ENCODE measurements around the gene WDR5. TPM values are rescaled to one million over a fixed set of nuclear protein-coding genes. Genes with fewer than 3 reads are reported as not detected.

WDR5 gene
- total RNA-seq, 6 donors from 2014 or later, result 23.3 to 48.2 (median 27.3) TPM

DNA sequence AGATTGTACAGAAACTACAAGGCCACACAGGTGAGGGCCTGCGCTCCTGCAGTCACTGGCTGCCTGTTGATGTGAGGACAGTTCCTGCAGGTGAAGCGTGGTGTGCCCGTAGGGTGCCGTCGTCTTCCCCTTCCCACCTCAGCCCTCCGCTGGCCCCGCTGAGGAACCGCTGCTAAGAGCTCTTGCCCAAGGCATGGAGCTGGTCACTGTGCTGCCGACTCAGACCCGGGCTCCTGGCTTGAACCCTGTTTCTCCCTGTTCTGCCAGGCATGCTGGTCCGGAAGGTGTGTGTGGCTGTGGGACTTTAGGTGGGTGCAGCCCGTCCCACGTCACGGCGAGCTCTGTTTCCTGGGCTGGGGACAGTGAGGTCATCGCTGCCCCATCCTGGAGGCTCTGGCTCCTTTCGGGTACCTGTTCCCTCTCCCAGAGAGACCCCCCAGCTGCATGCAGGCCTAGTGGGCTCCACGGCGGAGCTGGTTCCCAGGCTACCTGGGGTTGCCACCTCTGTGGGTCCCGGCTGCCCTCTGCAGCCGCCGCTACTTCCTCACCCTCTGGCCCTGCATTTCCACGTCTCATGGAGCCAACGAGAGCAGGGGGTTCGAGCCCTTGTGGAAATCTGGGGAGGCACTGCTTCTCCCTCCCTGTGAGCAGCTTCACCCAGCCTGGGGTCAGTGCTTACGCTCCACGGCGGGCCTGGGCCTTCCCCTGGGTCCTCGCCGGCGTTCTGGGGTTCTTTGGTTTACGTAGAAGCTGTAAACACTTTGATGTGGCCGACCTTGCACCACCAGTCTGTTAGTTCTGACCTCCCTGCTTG, 20.9 kb downstream of the WDR5 start:
- H3K36me3 ChIP-seq, result peaks cover 30 to 78% (median 69%) of the 10 kb centered on the region in 4 donors
- WGBS, 2 donors, result 93 to 95% methylated on average over 29 to 30 of the region's 33 CpGs
- no peak overlapping the region for H3K4me3 ChIP-seq
- no peaks in the 10 kb centered on the region for H3K9me3 ChIP-seq
- DNase-seq (peak in 1 of 2 donors; percentile 67), ATAC-seq (ENCODE audit: low FRiP score in 2 of 2) (no peak)
- no peaks in the 10 kb centered on the region for H3K27me3 ChIP-seq
- no peak overlapping the region for H3K27ac ChIP-seq
- no peak for TF ChIP-seq CTCF (IDR thresholded peaks at IDR 0.05)
- no peak for TF ChIP-seq POLR2A (IDR thresholded peaks at IDR 0.05)
- no peak for TF ChIP-seq EP300 (IDR thresholded peaks at IDR 0.05)
- no peak for TF ChIP-seq POLR2AphosphoS5 (IDR thresholded peaks at IDR 0.05)
- no peaks in the 10 kb centered on the region for H3K4me1 ChIP-seq

GRCh38 chr9:134157378-134157885, 21.6 kb downstream of the WDR5 start:
- DNase-seq (peak in 1 of 2 donors; percentile 63), ATAC-seq (ENCODE audit: low FRiP score in 2 of 2) (no peak)
- no peak for TF ChIP-seq POLR2AphosphoS5 (IDR thresholded peaks at IDR 0.05)
- no peak for TF ChIP-seq CTCF (IDR thresholded peaks at IDR 0.05)
- TF ChIP-seq EP300 (IDR thresholded peaks at IDR 0.05), result no peak
- no peak for TF ChIP-seq POLR2A (IDR thresholded peaks at IDR 0.05)
- WGBS, 2 donors, result 93 to 96% methylated on average over 13 to 23 of the region's 23 CpGs
- no peaks in the 10 kb centered on the region for H3K4me1 ChIP-seq
- H3K36me3 ChIP-seq, result peaks cover 30 to 72% (median 63%) of the 10 kb centered on the region in 4 donors
- no peak overlapping the region for H3K27ac ChIP-seq
- H3K9me3 ChIP-seq, result no peaks in the 10 kb centered on the region
- H3K27me3 ChIP-seq, result no peaks in the 10 kb centered on the region
- no peak overlapping the region for H3K4me3 ChIP-seq

- peaks cover 0 to 6% (median 6%) of the 10 kb centered on the region in 4 donors for H3K4me1 ChIP-seq
- peaks cover 27 to 64% (median 57%) of the 10 kb centered on the region in 4 donors for H3K36me3 ChIP-seq
- H3K9me3 ChIP-seq, result no peaks in the 10 kb centered on the region
- 92% methylated on average over 17 of the region's 17 CpGs for WGBS, 2 donors
- no peak for ATAC-seq (ENCODE audit: low FRiP score in 2 of 2)
- H3K27ac ChIP-seq, result no peak overlapping the region
- no peak for TF ChIP-seq POLR2AphosphoS5 (IDR thresholded peaks at IDR 0.05)
- TF ChIP-seq CTCF (IDR thresholded peaks at IDR 0.05), result no peak
- TF ChIP-seq POLR2A (IDR thresholded peaks at IDR 0.05), result no peak
- no peak for TF ChIP-seq EP300 (IDR thresholded peaks at IDR 0.05)
- H3K4me3 ChIP-seq, result no peak overlapping the region
- peak in 1 of 2 donors; percentile 69 for DNase-seq
- H3K27me3 ChIP-seq, result no peaks in the 10 kb centered on the region
These were observed 22.4 kb downstream of the WDR5 start for GRCh38 chr9:134158242-134158641.

GRCh38 chr9:134158753-134159392, 23.0 kb downstream of the WDR5 start:
- 94% methylated on average over 3 to 7 of the region's 20 CpGs for WGBS, 2 donors
- peaks cover 27 to 57% (median 53%) of the 10 kb centered on the region in 4 donors for H3K36me3 ChIP-seq

More at GRCh38 chr9:134158753-134159392, 23.0 kb downstream of the WDR5 start:
- Histone ChIP-seq H3K27ac (no peak overlapping the region), H3K27me3 (no peaks in the 10 kb centered on the region), H3K4me1 (peaks cover 0 to 10% (median 8%) of the 10 kb centered on the region in 4 donors), H3K4me3 (no peak overlapping the region), H3K9me3 (no peaks in the 10 kb centered on the region)
- no peak for ATAC-seq (ENCODE audit: low FRiP score in 2 of 2)
- no peak for DNase-seq
- TF ChIP-seq CTCF (IDR thresholded peaks at IDR 0.05) (no peak), EP300 (IDR thresholded peaks at IDR 0.05) (no peak), POLR2AphosphoS5 (IDR thresholded peaks at IDR 0.05) (no peak), POLR2A (IDR thresholded peaks at IDR 0.05) (no peak)
